ENCODE results near the gene CCDC30.

- no peak for TF ChIP-seq CTCF (IDR thresholded peaks at IDR 0.05; ENCODE audit: low read length)
- no peak for TF ChIP-seq EZH2 (IDR thresholded peaks at IDR 0.05; ENCODE audit: borderline replicate concordance, low read length)
Measured at GRCh38 chr1:42679364-42679983, 216.4 kb downstream of the CCDC30 start.

Data from OCI-LY1 (cell line).